AG10803 (cell line): ENCODE data around the gene KCNT2.
"Not testable (repeated sequence)": the region's sequence is repeated elsewhere in the genome, so short reads cannot be mapped to it uniquely, and the experiment has no call there.

Source experiments
- DNase-seq: peaks from one replicate; pipeline ENCODE4 v3.0.0; 2010; ENCODE audit warnings: low read depth
- H3K4me3 ChIP-seq: 2 replicates; pipeline ENCODE4 v1.5.1; 2011; ENCODE audit warnings: mild to moderate bottlenecking, low read length, control low read depth
- CTCF ChIP-seq: conservative IDR thresholded peaks from 2 replicates; pipeline ENCODE4 v1.5.1; 2011; ENCODE audit warnings: mild to moderate bottlenecking, low read length, control low read depth, inconsistent platforms

Gene KCNT2

DNA sequence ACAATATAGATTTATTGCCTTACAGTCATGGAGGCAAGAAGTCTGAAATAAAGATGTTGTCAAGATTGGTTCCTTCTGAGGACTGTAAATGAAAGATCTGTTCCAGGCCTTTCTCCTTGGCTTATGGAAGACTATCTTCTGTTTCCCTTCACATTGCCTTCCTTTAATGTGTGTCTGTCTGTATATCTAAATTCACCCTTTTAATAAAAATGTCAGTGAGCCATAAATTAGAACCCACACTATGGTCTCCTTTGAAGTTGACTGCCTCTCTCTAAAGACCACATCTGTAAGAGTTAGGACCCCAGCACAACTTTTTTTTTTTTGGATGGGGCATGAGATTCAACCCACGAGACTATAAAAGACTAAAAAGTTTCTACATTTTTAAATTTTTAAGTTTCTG is 305.8 kb downstream of the KCNT2 start:
- H3K4me3 ChIP-seq = no peak overlapping the region
- DNase-seq = no peak
- no peak for TF ChIP-seq CTCF

- no peak for DNase-seq
- no peak overlapping the region for H3K4me3 ChIP-seq
- no peak for TF ChIP-seq CTCF
These were observed 312.5 kb downstream of the KCNT2 start for GRCh38 chr1:196295766-196296165.

DNA sequence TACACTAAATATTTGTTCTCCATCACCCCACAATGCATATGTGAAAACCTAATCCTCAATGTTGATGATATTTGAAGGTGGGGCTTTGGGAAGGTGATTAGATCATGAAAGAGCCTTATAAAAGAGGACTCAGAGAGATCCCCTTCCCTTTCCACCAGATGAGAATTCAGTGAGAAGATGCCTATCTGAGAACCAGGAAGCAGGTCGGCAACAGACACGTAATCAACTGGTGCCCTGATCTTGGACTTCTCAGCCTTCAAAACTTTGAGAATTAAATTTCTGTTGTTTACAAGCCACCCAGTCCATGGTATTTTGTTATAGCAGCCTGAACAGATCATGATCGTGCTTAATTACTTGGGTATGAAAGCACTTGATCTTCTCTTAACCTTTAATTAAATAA is 329.4 kb downstream of the KCNT2 start:
- H3K4me3 ChIP-seq = no peak overlapping the region
- no peak for TF ChIP-seq CTCF
- DNase-seq = no peak

GRCh38 chr1:196277860-196278259 is 330.4 kb downstream of the KCNT2 start:
- TF ChIP-seq CTCF = no peak
- no peak for DNase-seq
- H3K4me3 ChIP-seq = no peak overlapping the region

DNA sequence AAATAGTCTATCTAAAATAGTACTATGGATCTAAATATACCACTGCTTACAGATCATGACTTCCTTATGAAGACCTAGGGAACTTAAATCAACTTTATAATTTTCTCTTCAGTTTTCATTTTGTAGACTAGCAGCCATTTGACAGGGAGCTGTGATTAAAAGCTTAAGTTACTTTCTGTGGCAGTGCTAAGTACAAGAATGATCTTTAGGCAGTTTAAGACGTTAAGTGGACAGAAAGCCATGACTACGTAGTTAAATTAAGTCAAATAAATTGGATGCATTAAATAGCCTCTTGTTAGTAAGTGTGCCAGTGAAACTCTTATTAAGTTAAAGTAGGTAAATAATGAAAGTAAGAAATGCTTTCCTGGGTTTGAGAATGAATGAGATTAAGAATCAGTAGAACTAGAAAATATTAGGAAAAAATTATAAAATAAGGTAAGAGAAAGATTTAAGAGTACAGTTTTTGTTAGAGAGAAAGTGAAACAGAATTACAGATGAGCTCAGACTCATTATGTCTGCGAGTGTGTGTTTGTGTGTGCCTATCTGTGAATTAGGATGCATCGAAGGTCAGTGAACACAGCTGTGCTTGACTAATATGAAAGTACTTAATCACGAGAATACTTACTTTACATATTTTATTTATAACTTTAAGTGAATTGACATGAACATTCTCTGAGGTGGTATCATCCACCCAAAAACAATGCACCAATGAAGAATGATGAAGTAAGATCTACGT is 336.9 kb downstream of the KCNT2 start:
- no peak for TF ChIP-seq CTCF
- no peak overlapping the region for H3K4me3 ChIP-seq
- DNase-seq = no peak

DNA sequence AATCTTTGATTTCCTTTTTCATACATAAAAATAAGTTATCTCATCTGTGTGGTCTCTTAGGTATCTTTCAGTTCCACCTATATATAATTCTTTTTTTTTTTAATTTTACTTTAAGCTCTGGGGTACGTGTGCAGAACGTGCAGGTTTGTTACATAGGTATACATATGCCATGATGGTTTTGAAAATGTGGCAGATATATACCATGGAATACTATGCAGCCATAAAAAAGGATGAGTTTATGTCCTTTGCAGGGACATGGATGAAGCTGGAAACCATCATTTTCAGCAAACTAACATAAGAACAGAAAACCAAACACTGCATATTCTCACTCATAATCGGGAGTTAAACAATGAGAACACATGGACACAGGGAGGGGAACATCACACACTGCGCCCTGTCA is 345.2 kb downstream of the KCNT2 start:
- not testable (repeated sequence) for H3K4me3 ChIP-seq, DNase-seq

GRCh38 chr1:196260270-196260669 is 348.0 kb downstream of the KCNT2 start:
- H3K4me3 ChIP-seq = no peak overlapping the region
- no peak for TF ChIP-seq CTCF
- DNase-seq = no peak
